K562 (cell line): ENCODE measurements around the gene SDK1.

Experiments used
- CHD1 ChIP-seq: fragments of 200-600 bp; sonication (generic); IDR thresholded peaks from one replicate; pipeline ENCODE4 v1.6.1; 2012; ENCODE audit warnings: mild to moderate bottlenecking, moderate library complexity, low read length, inconsistent platforms
- FOXP1 ChIP-seq: sonication (generic); formaldehyde crosslinking; IDR thresholded peaks from 2 replicates; pipeline ENCODE4 v1.8.0; 2022; ENCODE audit warnings: mild to moderate bottlenecking, missing genetic modification reagents
- NR3C1 ChIP-seq: sonication (generic); formaldehyde crosslinking; IDR thresholded peaks from 2 replicates; pipeline ENCODE4 v1.8.1; 2022; ENCODE audit warnings: missing genetic modification reagents
- NR4A1 ChIP-seq, 2 experiments: fragments of 250-450 bp in 1 of 2; fragments of 450-650 bp in 1 of 2; sonication (Bioruptor Pico) in 1 of 2; IDR thresholded peaks; 2 replicates each; pipeline versions ENCODE4 v1.4.0 to v1.6.1; 2016 to 2020; ENCODE audit warnings: mild to moderate bottlenecking in 2 of 2, missing compliant biosample characterization in 1 of 2, missing genetic modification characterization in 1 of 2, moderate library complexity in 1 of 2
- POLR2A ChIP-seq: fragments of 450-650 bp; conservative IDR thresholded peaks from 2 replicates; pipeline ENCODE4 v1.6.1; 2016
- ZNF232 ChIP-seq: sonication (generic); formaldehyde crosslinking; IDR thresholded peaks from 2 replicates; pipeline ENCODE4 v1.8.0; 2022; ENCODE audit warnings: mild to moderate bottlenecking, missing genetic modification reagents
- ZNF274 ChIP-seq: IDR thresholded peaks from 2 replicates; pipeline ENCODE4 v1.6.1; 2011; ENCODE audit warnings: low read depth, mild to moderate bottlenecking, low read length, moderate library complexity, borderline replicate concordance
- ZNF76 ChIP-seq: fragments of 250-450 bp; sonication (Bioruptor Pico); IDR thresholded peaks from 2 replicates; pipeline ENCODE4 v1.4.0; 2020; ENCODE audit warnings: mild to moderate bottlenecking, moderate library complexity, borderline replicate concordance
- TF ChIP-seq, protein P1 (sequence below), 3 experiments: IDR thresholded peaks in 2 of 3; conservative IDR thresholded peaks in 1 of 3; 2 replicates each; pipeline ENCODE4 v1.5.1; 2011 to 2012; ENCODE audit warnings: low read length in 3 of 3, mild to moderate bottlenecking in 3 of 3, control low read depth in 2 of 3, improper control_type of control experiment in 1 of 3, inconsistent platforms in 1 of 3, low read depth in 1 of 3, mixed read lengths in 1 of 3, moderate library complexity in 1 of 3; ENCODE audit not compliant: insufficient read depth in 2 of 3
- TF ChIP-seq, protein P2 (sequence below): fragments of 250-450 bp; sonication (Bioruptor Pico); IDR thresholded peaks from 2 replicates; pipeline ENCODE4 v1.5.0; 2021; ENCODE audit warnings: mild to moderate bottlenecking, borderline replicate concordance
- TF ChIP-seq, protein P3 (sequence below): sonication (generic); formaldehyde crosslinking; IDR thresholded peaks from 2 replicates; pipeline ENCODE4 v1.9.0; 2022; ENCODE audit warnings: mild to moderate bottlenecking, missing genetic modification reagents
- TF ChIP-seq, protein P4 (sequence below): fragments of 250-450 bp; sonication (Bioruptor Pico); IDR thresholded peaks from 2 replicates; pipeline ENCODE4 v1.5.1; 2021; ENCODE audit warnings: mild to moderate bottlenecking
- TF ChIP-seq, protein P5 (sequence below): conservative IDR thresholded peaks from 2 replicates; pipeline ENCODE4 v1.6.1; 2011; ENCODE audit warnings: low read depth, mild to moderate bottlenecking, low read length; ENCODE audit not compliant: control insufficient read depth
- TF ChIP-seq, protein P6 (sequence below): fragments of 250-450 bp; sonication (Bioruptor Pico); IDR thresholded peaks from 2 replicates; pipeline ENCODE4 v1.8.0; 2021; ENCODE audit warnings: mild to moderate bottlenecking, moderate library complexity

DNA sequence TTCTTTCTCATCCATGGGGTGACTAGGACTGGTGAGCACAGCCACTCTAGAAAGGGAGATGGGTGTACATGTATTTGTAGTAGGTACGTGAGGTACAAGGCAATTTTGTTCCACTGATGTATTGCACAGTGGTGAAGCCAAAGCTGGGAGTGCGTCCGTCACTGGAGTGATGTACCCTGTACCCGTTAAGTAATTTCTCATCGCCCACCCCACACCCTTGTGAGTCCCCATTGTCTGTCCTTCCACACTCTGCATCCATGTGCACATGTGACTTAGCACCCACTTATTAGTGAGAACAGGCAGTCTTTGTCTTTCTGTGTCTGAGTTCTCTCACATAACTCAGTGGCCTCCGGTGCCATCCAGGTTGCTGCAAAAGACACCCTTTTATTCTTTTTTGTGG, 658.3 kb downstream of the SDK1 start:
- TF ChIP-seq, protein P1, sequence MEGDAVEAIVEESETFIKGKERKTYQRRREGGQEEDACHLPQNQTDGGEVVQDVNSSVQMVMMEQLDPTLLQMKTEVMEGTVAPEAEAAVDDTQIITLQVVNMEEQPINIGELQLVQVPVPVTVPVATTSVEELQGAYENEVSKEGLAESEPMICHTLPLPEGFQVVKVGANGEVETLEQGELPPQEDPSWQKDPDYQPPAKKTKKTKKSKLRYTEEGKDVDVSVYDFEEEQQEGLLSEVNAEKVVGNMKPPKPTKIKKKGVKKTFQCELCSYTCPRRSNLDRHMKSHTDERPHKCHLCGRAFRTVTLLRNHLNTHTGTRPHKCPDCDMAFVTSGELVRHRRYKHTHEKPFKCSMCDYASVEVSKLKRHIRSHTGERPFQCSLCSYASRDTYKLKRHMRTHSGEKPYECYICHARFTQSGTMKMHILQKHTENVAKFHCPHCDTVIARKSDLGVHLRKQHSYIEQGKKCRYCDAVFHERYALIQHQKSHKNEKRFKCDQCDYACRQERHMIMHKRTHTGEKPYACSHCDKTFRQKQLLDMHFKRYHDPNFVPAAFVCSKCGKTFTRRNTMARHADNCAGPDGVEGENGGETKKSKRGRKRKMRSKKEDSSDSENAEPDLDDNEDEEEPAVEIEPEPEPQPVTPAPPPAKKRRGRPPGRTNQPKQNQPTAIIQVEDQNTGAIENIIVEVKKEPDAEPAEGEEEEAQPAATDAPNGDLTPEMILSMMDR (IDR thresholded peaks at IDR 0.05 in 2 of 3, conservative IDR thresholded peaks at IDR 0.05 in 1 of 3; ENCODE audit: insufficient read depth in 2 of 3, low read depth in 1 of 3, low read length in 3 of 3): no peak
- TF ChIP-seq, protein P2, sequence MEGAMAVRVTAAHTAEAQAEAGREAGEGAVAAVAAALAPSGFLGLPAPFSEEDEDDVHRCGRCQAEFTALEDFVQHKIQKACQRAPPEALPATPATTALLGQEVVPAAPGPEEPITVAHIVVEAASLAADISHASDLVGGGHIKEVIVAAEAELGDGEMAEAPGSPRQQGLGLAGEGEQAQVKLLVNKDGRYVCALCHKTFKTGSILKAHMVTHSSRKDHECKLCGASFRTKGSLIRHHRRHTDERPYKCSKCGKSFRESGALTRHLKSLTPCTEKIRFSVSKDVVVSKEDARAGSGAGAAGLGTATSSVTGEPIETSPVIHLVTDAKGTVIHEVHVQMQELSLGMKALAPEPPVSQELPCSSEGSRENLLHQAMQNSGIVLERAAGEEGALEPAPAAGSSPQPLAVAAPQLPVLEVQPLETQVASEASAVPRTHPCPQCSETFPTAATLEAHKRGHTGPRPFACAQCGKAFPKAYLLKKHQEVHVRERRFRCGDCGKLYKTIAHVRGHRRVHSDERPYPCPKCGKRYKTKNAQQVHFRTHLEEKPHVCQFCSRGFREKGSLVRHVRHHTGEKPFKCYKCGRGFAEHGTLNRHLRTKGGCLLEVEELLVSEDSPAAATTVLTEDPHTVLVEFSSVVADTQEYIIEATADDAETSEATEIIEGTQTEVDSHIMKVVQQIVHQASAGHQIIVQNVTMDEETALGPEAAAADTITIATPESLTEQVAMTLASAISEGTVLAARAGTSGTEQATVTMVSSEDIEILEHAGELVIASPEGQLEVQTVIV (CRISPR knock-in tag): no peak
- no peak for TF ChIP-seq ZNF232
- no peak for TF ChIP-seq ZNF274
- TF ChIP-seq, protein P3, sequence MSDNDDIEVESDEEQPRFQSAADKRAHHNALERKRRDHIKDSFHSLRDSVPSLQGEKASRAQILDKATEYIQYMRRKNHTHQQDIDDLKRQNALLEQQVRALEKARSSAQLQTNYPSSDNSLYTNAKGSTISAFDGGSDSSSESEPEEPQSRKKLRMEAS (CRISPR knock-in tag): no peak
- no peak for TF ChIP-seq FOXP1 (CRISPR knock-in tag)
- TF ChIP-seq, protein P4, sequence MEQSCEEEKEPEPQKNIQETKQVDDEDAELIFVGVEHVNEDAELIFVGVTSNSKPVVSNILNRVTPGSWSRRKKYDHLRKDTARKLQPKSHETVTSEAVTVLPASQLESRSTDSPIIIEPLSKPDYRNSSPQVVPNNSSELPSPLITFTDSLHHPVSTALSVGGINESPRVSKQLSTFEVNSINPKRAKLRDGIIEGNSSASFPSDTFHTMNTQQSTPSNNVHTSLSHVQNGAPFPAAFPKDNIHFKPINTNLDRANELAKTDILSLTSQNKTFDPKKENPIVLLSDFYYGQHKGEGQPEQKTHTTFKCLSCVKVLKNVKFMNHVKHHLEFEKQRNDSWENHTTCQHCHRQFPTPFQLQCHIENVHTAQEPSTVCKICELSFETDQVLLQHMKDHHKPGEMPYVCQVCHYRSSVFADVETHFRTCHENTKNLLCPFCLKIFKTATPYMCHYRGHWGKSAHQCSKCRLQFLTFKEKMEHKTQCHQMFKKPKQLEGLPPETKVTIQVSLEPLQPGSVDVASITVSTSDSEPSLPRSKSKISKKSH (CRISPR knock-in tag): no peak
- no peak for TF ChIP-seq ZNF76 (CRISPR knock-in tag)
- TF ChIP-seq CHD1: no peak
- TF ChIP-seq NR3C1 (CRISPR knock-in tag): no peak
- no peak for TF ChIP-seq POLR2A
- TF ChIP-seq, protein P5, sequence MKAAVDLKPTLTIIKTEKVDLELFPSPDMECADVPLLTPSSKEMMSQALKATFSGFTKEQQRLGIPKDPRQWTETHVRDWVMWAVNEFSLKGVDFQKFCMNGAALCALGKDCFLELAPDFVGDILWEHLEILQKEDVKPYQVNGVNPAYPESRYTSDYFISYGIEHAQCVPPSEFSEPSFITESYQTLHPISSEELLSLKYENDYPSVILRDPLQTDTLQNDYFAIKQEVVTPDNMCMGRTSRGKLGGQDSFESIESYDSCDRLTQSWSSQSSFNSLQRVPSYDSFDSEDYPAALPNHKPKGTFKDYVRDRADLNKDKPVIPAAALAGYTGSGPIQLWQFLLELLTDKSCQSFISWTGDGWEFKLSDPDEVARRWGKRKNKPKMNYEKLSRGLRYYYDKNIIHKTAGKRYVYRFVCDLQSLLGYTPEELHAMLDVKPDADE: no peak
- no peak for TF ChIP-seq NR4A1 (CRISPR knock-in tag; IDR thresholded peaks at IDR 0.05)
- no peak for TF ChIP-seq NR4A1 (tag; IDR thresholded peaks at IDR 0.05)
- TF ChIP-seq, protein P6, sequence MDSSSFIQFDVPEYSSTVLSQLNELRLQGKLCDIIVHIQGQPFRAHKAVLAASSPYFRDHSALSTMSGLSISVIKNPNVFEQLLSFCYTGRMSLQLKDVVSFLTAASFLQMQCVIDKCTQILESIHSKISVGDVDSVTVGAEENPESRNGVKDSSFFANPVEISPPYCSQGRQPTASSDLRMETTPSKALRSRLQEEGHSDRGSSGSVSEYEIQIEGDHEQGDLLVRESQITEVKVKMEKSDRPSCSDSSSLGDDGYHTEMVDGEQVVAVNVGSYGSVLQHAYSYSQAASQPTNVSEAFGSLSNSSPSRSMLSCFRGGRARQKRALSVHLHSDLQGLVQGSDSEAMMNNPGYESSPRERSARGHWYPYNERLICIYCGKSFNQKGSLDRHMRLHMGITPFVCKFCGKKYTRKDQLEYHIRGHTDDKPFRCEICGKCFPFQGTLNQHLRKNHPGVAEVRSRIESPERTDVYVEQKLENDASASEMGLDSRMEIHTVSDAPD: no peak
